ENCODE results near the gene HS2ST1. TPM values are rescaled to one million over a fixed set of nuclear protein-coding genes. Genes with fewer than 3 reads are reported as not detected.

The HS2ST1 gene
- total RNA-seq, 1 donor from 2014 or later: 28.9 TPM

- DNase-seq (ENCODE audit: low read depth): no peak
Measured at GRCh38 chr1:87134625-87135328, 220.3 kb downstream of the HS2ST1 start.

- DNase-seq (ENCODE audit: low read depth): no peak
Measured at GRCh38 chr1:87135329-87135712, 220.9 kb downstream of the HS2ST1 start.

GRCh38 chr1:87136607-87137341, 222.3 kb downstream of the HS2ST1 start:
- DNase-seq (ENCODE audit: low read depth): no peak

GRCh38 chr1:87137342-87137739, 222.9 kb downstream of the HS2ST1 start:
- peak; percentile 22 for DNase-seq (ENCODE audit: low read depth)

GRCh38 chr1:87140831-87141540, 226.6 kb downstream of the HS2ST1 start:
- DNase-seq (ENCODE audit: low read depth): no peak

- no peak for DNase-seq (ENCODE audit: low read depth)
Measured at GRCh38 chr1:87141556-87141955, 227.1 kb downstream of the HS2ST1 start.

- no peak for DNase-seq (ENCODE audit: low read depth)
Measured at GRCh38 chr1:87143413-87144135, 229.1 kb downstream of the HS2ST1 start.

GRCh38 chr1:87144316-87144895, 230.0 kb downstream of the HS2ST1 start:
- no peak for DNase-seq (ENCODE audit: low read depth)

- no peak for DNase-seq (ENCODE audit: low read depth)
Measured at GRCh38 chr1:87144981-87145380, 230.5 kb downstream of the HS2ST1 start.

- DNase-seq (ENCODE audit: low read depth): no peak
Measured at GRCh38 chr1:87146538-87146937, 232.1 kb downstream of the HS2ST1 start.

GRCh38 chr1:87146986-87147385, 232.6 kb downstream of the HS2ST1 start:
- no peak for DNase-seq (ENCODE audit: low read depth)

- no peak for DNase-seq (ENCODE audit: low read depth)
Measured at GRCh38 chr1:87147851-87148250, 233.4 kb downstream of the HS2ST1 start.

- DNase-seq (ENCODE audit: low read depth): no peak
Measured at GRCh38 chr1:87148661-87149060, 234.2 kb downstream of the HS2ST1 start.

- no peak for DNase-seq (ENCODE audit: low read depth)
Measured at GRCh38 chr1:87149241-87150041, 235.0 kb downstream of the HS2ST1 start.

GRCh38 chr1:87150143-87150542, 235.7 kb downstream of the HS2ST1 start:
- DNase-seq (ENCODE audit: low read depth): no peak

GRCh38 chr1:87151500-87152421, 237.3 kb downstream of the HS2ST1 start:
- DNase-seq (ENCODE audit: low read depth): peak; percentile 57

- peak; percentile 98 for DNase-seq (ENCODE audit: low read depth)
Measured at GRCh38 chr1:87154384-87154783, 239.9 kb downstream of the HS2ST1 start.

GRCh38 chr1:87155170-87155569, 240.7 kb downstream of the HS2ST1 start:
- DNase-seq (ENCODE audit: low read depth): peak; percentile 21

- peak; percentile 89 for DNase-seq (ENCODE audit: low read depth)
Measured at GRCh38 chr1:87155648-87156047, 241.2 kb downstream of the HS2ST1 start.
